Measurements from ENCODE around the gene ADH1C. TPM values are rescaled to one million over a fixed set of nuclear protein-coding genes. Genes with fewer than 3 reads are reported as not detected.

ADH1C gene
- total RNA-seq, 1 experiment from 2014 or later, result not detected

- Histone ChIP-seq H3K4me2 (ENCODE audit: low read length) (no peak overlapping the region), H3K27ac (ENCODE audit: low read length) (no peak overlapping the region), H2AFZ (ENCODE audit: low read length) (no peak overlapping the region), H3K79me2 (ENCODE audit: low read length) (no peaks in the 10 kb centered on the region), H3K9me3 (ENCODE audit: low read length) (no peaks in the 10 kb centered on the region), H4K20me1 (ENCODE audit: low read length) (no peaks in the 10 kb centered on the region), H3K9me2 (replicated peaks; ENCODE audit: low read length) (no peaks in the 10 kb centered on the region), H3K4me1 (ENCODE audit: insufficient read depth, low read length) (no peaks in the 10 kb centered on the region), H3F3A (ENCODE audit: low read length, unreplicated experiment) (no peaks in the 10 kb centered on the region), H3K4me3 (ENCODE audit: low read length) (no peak overlapping the region), H3K36me3 (ENCODE audit: low read depth, low read length) (no peaks in the 10 kb centered on the region), H3K27me3 (ENCODE audit: low read length) (no peaks in the 10 kb centered on the region; the same call in 1 of the 2 replicates), H3K9ac (ENCODE audit: low read length) (no peak overlapping the region)
- ChIA-PET CTCF (no interaction called here), POLR2A (ENCODE audit: unreplicated experiment) (no interaction called here)
- DNase-seq, result no peak
- intact Hi-C loops (cut with micrococcal nuclease), result no loop called here
- no peak for ATAC-seq
- BruUV-seq (replicated peaks), result no TSS peak
- TF ChIP-seq EZH2 (IDR thresholded peaks at IDR 0.05; ENCODE audit: low read length, unreplicated experiment) (no peak), EZH2phosphoT487 (IDR thresholded peaks at IDR 0.05; ENCODE audit: borderline replicate concordance, low read length) (no peak)
- TF ChIP-seq, protein P1, sequence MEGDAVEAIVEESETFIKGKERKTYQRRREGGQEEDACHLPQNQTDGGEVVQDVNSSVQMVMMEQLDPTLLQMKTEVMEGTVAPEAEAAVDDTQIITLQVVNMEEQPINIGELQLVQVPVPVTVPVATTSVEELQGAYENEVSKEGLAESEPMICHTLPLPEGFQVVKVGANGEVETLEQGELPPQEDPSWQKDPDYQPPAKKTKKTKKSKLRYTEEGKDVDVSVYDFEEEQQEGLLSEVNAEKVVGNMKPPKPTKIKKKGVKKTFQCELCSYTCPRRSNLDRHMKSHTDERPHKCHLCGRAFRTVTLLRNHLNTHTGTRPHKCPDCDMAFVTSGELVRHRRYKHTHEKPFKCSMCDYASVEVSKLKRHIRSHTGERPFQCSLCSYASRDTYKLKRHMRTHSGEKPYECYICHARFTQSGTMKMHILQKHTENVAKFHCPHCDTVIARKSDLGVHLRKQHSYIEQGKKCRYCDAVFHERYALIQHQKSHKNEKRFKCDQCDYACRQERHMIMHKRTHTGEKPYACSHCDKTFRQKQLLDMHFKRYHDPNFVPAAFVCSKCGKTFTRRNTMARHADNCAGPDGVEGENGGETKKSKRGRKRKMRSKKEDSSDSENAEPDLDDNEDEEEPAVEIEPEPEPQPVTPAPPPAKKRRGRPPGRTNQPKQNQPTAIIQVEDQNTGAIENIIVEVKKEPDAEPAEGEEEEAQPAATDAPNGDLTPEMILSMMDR (conservative IDR thresholded peaks at IDR 0.05; ENCODE audit: low read depth, low read length), result no peak
These were observed 21.9 kb downstream of the ADH1C start for GRCh38 chr4:99330648-99331047.

DNA sequence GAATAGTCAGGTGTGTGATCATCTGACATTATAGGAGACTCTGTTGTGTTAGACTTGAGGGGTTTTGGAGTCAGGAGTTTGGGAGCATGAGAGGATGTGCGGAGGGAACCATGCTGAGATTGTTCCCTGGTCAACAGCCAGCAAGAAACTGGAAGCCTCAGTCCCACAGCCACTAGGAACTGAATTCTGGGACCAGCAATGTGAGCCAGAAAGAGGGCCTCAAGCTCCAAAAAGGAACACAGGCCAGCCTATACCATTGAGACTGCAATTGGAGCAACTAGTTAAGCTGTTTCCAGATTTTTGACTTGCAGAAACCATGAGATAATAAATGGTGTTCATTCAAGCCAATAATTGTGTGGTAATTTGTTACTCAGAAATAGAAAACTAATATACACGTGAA is 22.7 kb downstream of the ADH1C start:
- Histone ChIP-seq H3K27me3 (ENCODE audit: low read length) (no peaks in the 10 kb centered on the region), H3K4me3 (ENCODE audit: low read length) (no peak overlapping the region), H3K79me2 (ENCODE audit: low read length) (no peaks in the 10 kb centered on the region), H3K36me3 (ENCODE audit: low read depth, low read length) (no peaks in the 10 kb centered on the region), H3K9me3 (ENCODE audit: low read length) (no peaks in the 10 kb centered on the region), H4K20me1 (ENCODE audit: low read length) (no peaks in the 10 kb centered on the region), H3F3A (ENCODE audit: low read length, unreplicated experiment) (no peaks in the 10 kb centered on the region), H3K9ac (ENCODE audit: low read length) (no peak overlapping the region), H3K9me2 (replicated peaks; ENCODE audit: low read length) (no peaks in the 10 kb centered on the region), H3K4me2 (ENCODE audit: low read length) (no peak overlapping the region), H2AFZ (ENCODE audit: low read length) (no peak overlapping the region), H3K4me1 (ENCODE audit: insufficient read depth, low read length) (no peaks in the 10 kb centered on the region), H3K27ac (ENCODE audit: low read length) (no peak overlapping the region)
- intact Hi-C loops (cut with micrococcal nuclease), result no loop called here
- ChIA-PET CTCF (no interaction called here), POLR2A (ENCODE audit: unreplicated experiment) (no interaction called here)
- TF ChIP-seq EZH2phosphoT487 (IDR thresholded peaks at IDR 0.05; ENCODE audit: borderline replicate concordance, low read length), result no peak
- no peak for TF ChIP-seq EZH2 (IDR thresholded peaks at IDR 0.05; ENCODE audit: low read length, unreplicated experiment)
- TF ChIP-seq, protein P1 (conservative IDR thresholded peaks at IDR 0.05; ENCODE audit: low read depth, low read length), result no peak
- no TSS peak for BruUV-seq (replicated peaks)
- ATAC-seq (no peak), DNase-seq (no peak)

GRCh38 chr4:99324979-99325378 is 27.6 kb downstream of the ADH1C start:
- H3K9ac ChIP-seq (ENCODE audit: low read length), result no peak overlapping the region
- no peak overlapping the region for H3K4me3 ChIP-seq (ENCODE audit: low read length)
- H3K36me3 ChIP-seq (ENCODE audit: low read depth, low read length), result no peaks in the 10 kb centered on the region
- H3F3A ChIP-seq (ENCODE audit: low read length, unreplicated experiment), result no peaks in the 10 kb centered on the region
- no peaks in the 10 kb centered on the region for H3K27me3 ChIP-seq (ENCODE audit: low read length)
- H3K79me2 ChIP-seq (ENCODE audit: low read length), result no peaks in the 10 kb centered on the region
- H4K20me1 ChIP-seq (ENCODE audit: low read length), result no peaks in the 10 kb centered on the region
- no peak overlapping the region for H2AFZ ChIP-seq (ENCODE audit: low read length)
- BruUV-seq (replicated peaks), result no TSS peak
- intact Hi-C loops (cut with micrococcal nuclease), result no loop called here
- H3K4me1 ChIP-seq (ENCODE audit: insufficient read depth, low read length), result no peaks in the 10 kb centered on the region
- H3K4me2 ChIP-seq (ENCODE audit: low read length), result no peak overlapping the region
- H3K27ac ChIP-seq (ENCODE audit: low read length), result no peak overlapping the region
- ChIA-PET CTCF (no interaction called here), POLR2A (ENCODE audit: unreplicated experiment) (no interaction called here)
- H3K9me2 ChIP-seq (replicated peaks; ENCODE audit: low read length), result no peaks in the 10 kb centered on the region
- ATAC-seq, result no peak
- H3K9me3 ChIP-seq (ENCODE audit: low read length), result no peaks in the 10 kb centered on the region
- TF ChIP-seq, protein P1 (conservative IDR thresholded peaks at IDR 0.05; ENCODE audit: low read depth, low read length), result no peak
- TF ChIP-seq EZH2phosphoT487 (IDR thresholded peaks at IDR 0.05; ENCODE audit: borderline replicate concordance, low read length), result no peak
- no peak for TF ChIP-seq EZH2 (IDR thresholded peaks at IDR 0.05; ENCODE audit: low read length, unreplicated experiment)
- no peak for DNase-seq

Data from PC-3 (cell line).